Trophoblast cell (in vitro differentiated cells and primary cell): Measurements from ENCODE around the gene BBOF1.

Experiments used
- DNase-seq, 2 donors: peaks; one replicate each; pipeline ENCODE4 v3.0.0-alpha.2; 2016
- H2AFZ ChIP-seq: 2 replicates; pipeline ENCODE4 v1.6.1; 2013; ENCODE audit warnings: low read length, moderate library complexity, mild to moderate bottlenecking; ENCODE audit not compliant: insufficient read depth, poor library complexity
- H2AK5ac ChIP-seq: 2 replicates; pipeline ENCODE4 v1.6.1; 2013; ENCODE audit warnings: mild to moderate bottlenecking, low read length
- H2BK120ac ChIP-seq: 2 replicates; pipeline ENCODE4 v1.6.1; 2013; ENCODE audit warnings: low read length, mild to moderate bottlenecking, moderate library complexity; ENCODE audit not compliant: insufficient read depth, poor library complexity
- H2BK12ac ChIP-seq: 2 replicates; pipeline ENCODE4 v1.6.1; 2013; ENCODE audit warnings: mild to moderate bottlenecking, low read length, moderate library complexity
- H2BK5ac ChIP-seq: 2 replicates; pipeline ENCODE4 v1.6.1; 2013; ENCODE audit warnings: low read length, low read depth, moderate library complexity, mild to moderate bottlenecking; ENCODE audit not compliant: poor library complexity
- H3K14ac ChIP-seq: 2 replicates; pipeline ENCODE4 v1.6.1; 2013; ENCODE audit warnings: mild to moderate bottlenecking, low read length
- H3K18ac ChIP-seq: 2 replicates; pipeline ENCODE4 v1.6.1; 2013; ENCODE audit warnings: mild to moderate bottlenecking, low read length
- H3K23ac ChIP-seq: 2 replicates; pipeline ENCODE4 v1.6.1; 2013; ENCODE audit warnings: low read length
- H3K27ac ChIP-seq: 2 replicates; pipeline ENCODE4 v1.5.1; 2013; ENCODE audit warnings: low read depth, mild to moderate bottlenecking, inconsistent platforms, low read length, moderate library complexity
- H3K27me3 ChIP-seq: 2 replicates; pipeline ENCODE4 v1.6.1; 2013; ENCODE audit warnings: inconsistent platforms, mild to moderate bottlenecking, low read length, moderate library complexity; ENCODE audit not compliant: insufficient read depth
- H3K36me3 ChIP-seq, 2 experiments: 1 replicate in 1 of 2; 2 replicates in 1 of 2; pipeline ENCODE4 v1.6.1; 2013; ENCODE audit warnings: low read length in 2 of 2, mild to moderate bottlenecking in 2 of 2, moderate library complexity in 1 of 2; ENCODE audit not compliant: insufficient read depth in 2 of 2, control insufficient read depth in 1 of 2
- H3K4ac ChIP-seq: 2 replicates; pipeline ENCODE4 v1.6.1; 2013; ENCODE audit warnings: low read depth, mild to moderate bottlenecking, low read length, moderate library complexity
- H3K4me1 ChIP-seq, 2 experiments: 1 replicate in 1 of 2; 2 replicates in 1 of 2; pipeline ENCODE4 v1.6.1; 2013; ENCODE audit warnings: low read length in 2 of 2, mild to moderate bottlenecking in 2 of 2, moderate library complexity in 1 of 2; ENCODE audit not compliant: insufficient read depth in 2 of 2, control insufficient read depth in 1 of 2
- H3K4me2 ChIP-seq: 2 replicates; pipeline ENCODE4 v1.6.1; 2013; ENCODE audit warnings: inconsistent platforms, mild to moderate bottlenecking, low read length, moderate library complexity
- H3K4me3 ChIP-seq: 2 replicates; pipeline ENCODE4 v1.5.1; 2013; ENCODE audit warnings: mild to moderate bottlenecking, low read depth, low read length, inconsistent platforms
- H3K79me1 ChIP-seq: one replicate; pipeline ENCODE4 v1.6.1; 2013; ENCODE audit warnings: low read length
- H3K79me2 ChIP-seq: 2 replicates; pipeline ENCODE4 v1.6.1; 2013; ENCODE audit warnings: low read length, mild to moderate bottlenecking; ENCODE audit not compliant: control insufficient read depth, insufficient read depth, poor library complexity
- H3K9ac ChIP-seq: 2 replicates; pipeline ENCODE4 v1.6.1; 2013; ENCODE audit warnings: mild to moderate bottlenecking, low read length
- H3K9me3 ChIP-seq: 2 replicates; pipeline ENCODE4 v1.6.1; 2013; ENCODE audit warnings: low read depth, mild to moderate bottlenecking, control low read depth, inconsistent platforms, low read length; ENCODE audit not compliant: insufficient read depth
- H4K12ac ChIP-seq: 2 replicates; pipeline ENCODE4 v1.6.1; 2013; ENCODE audit warnings: low read depth, mild to moderate bottlenecking, low read length, moderate library complexity
- H4K8ac ChIP-seq: 2 replicates; pipeline ENCODE4 v1.6.1; 2013; ENCODE audit warnings: low read depth, mild to moderate bottlenecking, low read length, moderate library complexity
- H4K91ac ChIP-seq: one replicate; pipeline ENCODE4 v1.6.1; 2013; ENCODE audit warnings: low read depth, mild to moderate bottlenecking, low read length, moderate library complexity
- WGBS: extraction: QIAGEN DNeasy Blood & Tissue Kit; methylation state at CpG from one replicate; pipeline ENCODE4 v1.1.7; 2013; ENCODE audit warnings: missing lambda C conversion rate; ENCODE audit not compliant: insufficient read length, insufficient coverage; ENCODE audit errors: extremely low coverage; 5-methylcytosine and 5-hydroxymethylcytosine counted together

Gene BBOF1

DNA sequence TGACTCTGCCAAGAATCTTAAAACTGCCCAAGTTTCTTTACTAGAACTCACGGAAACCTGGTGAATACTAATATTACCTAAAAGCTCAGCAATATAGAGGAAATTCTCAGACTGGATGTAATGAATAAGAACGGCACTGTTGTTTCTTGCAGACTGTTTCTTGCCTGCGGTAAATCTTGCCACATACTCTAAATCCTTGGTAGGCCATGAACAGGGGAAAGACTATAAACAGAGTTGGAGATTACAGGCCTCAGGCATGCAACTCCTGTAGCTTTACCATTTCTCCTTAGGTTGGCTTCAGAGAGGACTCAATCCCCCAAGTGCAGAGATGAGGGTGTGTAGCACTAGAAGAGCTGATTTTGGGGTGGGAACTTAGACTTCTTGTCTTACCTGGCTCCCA lies 64.0 kb downstream of the BBOF1 start:
- H2BK120ac ChIP-seq = no peak overlapping the region
- peaks cover 0 to 2% of the 10 kb centered on the region in 2 experiments for H3K4me1 ChIP-seq
- no peak overlapping the region for H3K23ac ChIP-seq
- H4K91ac ChIP-seq = no peak overlapping the region
- H2BK5ac ChIP-seq = no peak overlapping the region
- no peaks in the 10 kb centered on the region for H3K36me3 ChIP-seq
- no peak overlapping the region for H4K8ac ChIP-seq
- DNase-seq = no peak
- H4K12ac ChIP-seq = no peak overlapping the region
- WGBS = no CpG with 5 or more reads among the region's 3 CpGs
- peaks cover 1% of the 10 kb centered on the region for H3K79me2 ChIP-seq
- no peak overlapping the region for H3K18ac ChIP-seq
- H2AFZ ChIP-seq = no peak overlapping the region
- no peak overlapping the region for H3K4ac ChIP-seq
- no peak overlapping the region for H2BK12ac ChIP-seq
- H3K9me3 ChIP-seq = no peaks in the 10 kb centered on the region
- no peak overlapping the region for H3K14ac ChIP-seq
- no peak overlapping the region for H2AK5ac ChIP-seq
- no peaks in the 10 kb centered on the region for H3K27me3 ChIP-seq
- H3K4me2 ChIP-seq = peak overlapping the region; percentile 88
- H3K79me1 ChIP-seq = peaks cover 4% of the 10 kb centered on the region
- H3K27ac ChIP-seq = no peak overlapping the region
- H3K4me3 ChIP-seq = no peak overlapping the region
- H3K9ac ChIP-seq = no peak overlapping the region

- no peak overlapping the region for H2AK5ac ChIP-seq
- peaks cover 1% of the 10 kb centered on the region for H3K79me2 ChIP-seq
- H3K9me3 ChIP-seq = no peaks in the 10 kb centered on the region
- no peak overlapping the region for H2BK12ac ChIP-seq
- peak overlapping the region; percentile 83 for H2AFZ ChIP-seq
- H3K9ac ChIP-seq = peak overlapping the region; percentile 28
- H4K8ac ChIP-seq = peak overlapping the region; percentile 75
- H3K27ac ChIP-seq = peak overlapping the region; percentile 35
- no peak overlapping the region for H2BK120ac ChIP-seq
- H3K18ac ChIP-seq = peak overlapping the region; percentile 52
- peak overlapping the region; percentile 79 for H3K4me3 ChIP-seq
- peak overlapping the region; percentile 88 for H3K4me2 ChIP-seq
- peak overlapping the region; percentile 67 for H3K14ac ChIP-seq
- no peak overlapping the region for H2BK5ac ChIP-seq
- H3K36me3 ChIP-seq = no peaks in the 10 kb centered on the region
- WGBS = no CpG with 5 or more reads among the region's 15 CpGs
- DNase-seq = no peak
- H4K91ac ChIP-seq = peak overlapping the region; percentile 10
- peaks cover 4% of the 10 kb centered on the region for H3K79me1 ChIP-seq
- no peak overlapping the region for H3K23ac ChIP-seq
- no peaks in the 10 kb centered on the region for H3K27me3 ChIP-seq
- H3K4ac ChIP-seq = no peak overlapping the region
- H3K4me1 ChIP-seq = peaks cover 0 to 2% of the 10 kb centered on the region in 2 experiments
- peak overlapping the region; percentile 5 for H4K12ac ChIP-seq
Measured at GRCh38 chr14:74083784-74084276, 64.7 kb downstream of the BBOF1 start.

DNA sequence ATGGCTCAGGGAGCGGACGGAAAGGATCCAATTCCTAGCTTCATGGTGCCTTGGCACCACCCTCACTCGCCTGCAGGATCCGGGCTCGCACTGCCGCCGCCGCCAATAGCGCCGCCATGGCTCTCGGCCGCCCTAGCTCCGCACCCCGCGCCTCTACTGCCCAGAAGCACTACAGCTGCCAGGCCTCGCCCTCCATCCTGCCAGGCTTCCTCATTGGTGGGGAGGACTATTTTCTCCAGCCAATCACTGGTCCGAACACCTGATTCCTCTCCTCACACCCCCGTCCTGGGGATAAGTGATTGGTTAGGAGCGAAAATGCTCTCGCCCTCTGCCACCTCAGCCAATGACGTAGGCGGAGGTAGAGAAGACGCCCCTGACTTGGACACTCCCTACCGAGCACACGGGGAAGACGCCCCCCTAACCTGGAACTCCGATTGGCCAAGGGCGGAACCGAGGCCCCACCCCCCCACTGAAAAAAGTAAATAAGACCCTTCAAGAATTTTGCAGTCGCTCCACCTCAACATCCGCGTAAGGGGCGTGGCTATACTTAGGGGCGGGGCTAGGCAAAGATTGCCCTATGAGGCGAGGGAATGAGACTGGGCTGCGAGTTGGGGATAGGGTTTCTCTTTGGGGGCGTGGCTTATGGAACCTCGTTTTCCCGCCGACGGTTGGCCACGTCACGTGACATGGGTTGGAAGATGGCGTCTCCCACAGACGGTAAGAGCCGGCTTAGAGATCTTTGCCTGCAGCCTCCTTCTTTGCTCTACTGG lies 65.3 kb downstream of the BBOF1 start, which contains the start of the genes ALDH6A1 and LIN52:
ALDH6A1 (minus strand) TSS at position 177 of the 770 bp plus-strand sequence; CDS start at position 118, 59 bp downstream.
LIN52 (plus strand) TSS at position 680 of the 770 bp plus-strand sequence; CDS start at position 699, 19 bp downstream.
- Histone ChIP-seq H3K27ac (peak within 1 kb of the TSS; percentile 35), H3K4me1 (peaks cover 0 to 2% of the 10 kb centered on the region in 2 experiments), H2BK120ac (peak within 1 kb of the TSS; percentile 47), H4K91ac (peak within 1 kb of the TSS; percentile 46), H3K27me3 (no peaks in the 10 kb centered on the region), H4K8ac (peak within 1 kb of the TSS; percentile 75), H2AFZ (peak within 1 kb of the TSS; percentile 89), H3K4me2 (peak within 1 kb of the TSS; percentile 98), H3K36me3 (no peaks in the 10 kb centered on the region), H2AK5ac (no peak within 1 kb of the TSS), H4K12ac (peak within 1 kb of the TSS; percentile 67), H2BK5ac (no peak within 1 kb of the TSS), H3K9me3 (no peaks in the 10 kb centered on the region), H2BK12ac (no peak within 1 kb of the TSS), H3K79me1 (peaks cover 4% of the 10 kb centered on the region), H3K23ac (no peak within 1 kb of the TSS), H3K79me2 (peaks cover 1% of the 10 kb centered on the region), H3K9ac (peak within 1 kb of the TSS; percentile 82), H3K18ac (peak within 1 kb of the TSS; percentile 59), H3K14ac (peak within 1 kb of the TSS; percentile 67), H3K4ac (no peak within 1 kb of the TSS), H3K4me3 (peak within 1 kb of the TSS; percentile 81)
- peak; percentile 100 for DNase-seq
- WGBS = no CpG with 5 or more reads among the region's 46 CpGs

DNA sequence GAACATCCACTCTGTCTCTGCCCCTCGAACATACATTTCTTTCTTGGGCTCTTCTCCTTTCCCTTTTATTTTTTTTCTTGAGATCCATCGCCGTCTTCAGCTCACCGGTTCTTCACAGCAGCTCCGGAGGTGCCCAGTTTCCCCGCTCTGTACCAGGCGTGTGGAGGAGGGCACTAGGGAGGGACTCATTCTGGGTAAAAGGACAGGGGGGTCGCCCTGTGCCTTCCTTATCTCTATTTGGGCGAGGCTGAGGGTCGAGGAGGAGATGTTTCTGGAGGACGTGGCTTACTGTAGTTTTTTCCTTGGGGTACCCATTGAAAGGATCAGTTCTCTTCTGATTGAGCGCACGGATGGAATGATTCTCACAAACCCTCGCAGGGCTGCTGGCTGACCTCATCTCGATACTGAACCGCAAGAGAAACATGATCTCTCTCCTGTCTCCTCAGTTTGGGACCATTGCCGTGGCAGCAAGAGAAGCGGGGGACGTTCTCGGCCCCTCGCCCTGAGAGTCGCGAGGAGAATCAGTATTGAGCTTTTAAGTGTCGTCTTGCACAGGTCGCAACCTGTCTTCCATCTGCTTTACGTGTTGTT lies 66.0 kb downstream of the BBOF1 start:
- Histone ChIP-seq H3K4me2 (peak overlapping the region; percentile 98), H3K4me3 (peak overlapping the region; percentile 81)
- no CpG with 5 or more reads among the region's 26 CpGs for WGBS

More for the DNA sequence above, 66.0 kb downstream of the BBOF1 start:
- peak overlapping the region; percentile 59 for H3K18ac ChIP-seq
- H3K27ac ChIP-seq = no peak overlapping the region
- H2BK12ac ChIP-seq = no peak overlapping the region
- H3K4ac ChIP-seq = no peak overlapping the region
- H3K9me3 ChIP-seq = no peaks in the 10 kb centered on the region
- no peak overlapping the region for H2BK5ac ChIP-seq
- no peaks in the 10 kb centered on the region for H3K27me3 ChIP-seq
- peak overlapping the region; percentile 67 for H4K12ac ChIP-seq
- peak; percentile 1 to 5 for DNase-seq
- peak overlapping the region; percentile 47 for H2BK120ac ChIP-seq
- peak overlapping the region; percentile 55 for H4K8ac ChIP-seq
- no peak overlapping the region for H3K23ac ChIP-seq
- peaks cover 0 to 2% of the 10 kb centered on the region in 2 experiments for H3K4me1 ChIP-seq
- H2AK5ac ChIP-seq = no peak overlapping the region
- H3K79me1 ChIP-seq = peaks cover 4% of the 10 kb centered on the region
- no peaks in the 10 kb centered on the region for H3K36me3 ChIP-seq
- H3K9ac ChIP-seq = peak overlapping the region; percentile 82
- H3K14ac ChIP-seq = peak overlapping the region; percentile 47
- H2AFZ ChIP-seq = peak overlapping the region; percentile 89
- H4K91ac ChIP-seq = peak overlapping the region; percentile 46
- H3K79me2 ChIP-seq = peaks cover 1% of the 10 kb centered on the region
